HG02870 (cell line): Measurements from ENCODE around the gene MRPL36.
A peak's percentile ranks its signal among the peaks of the same experiment; 100 is the strongest.
"Not testable (repeated sequence)": the region's sequence is repeated elsewhere in the genome, so short reads cannot be mapped to it uniquely, and the experiment has no call there.

Experiments
- ATAC-seq: cut with Tn5 transposase; IDR thresholded peaks from one replicate; pipeline ENCODE4 v1.9.1; 2021; ENCODE audit warnings: mild to moderate bottlenecking, moderate library complexity; ENCODE audit not compliant: unreplicated experiment

Gene MRPL36

DNA sequence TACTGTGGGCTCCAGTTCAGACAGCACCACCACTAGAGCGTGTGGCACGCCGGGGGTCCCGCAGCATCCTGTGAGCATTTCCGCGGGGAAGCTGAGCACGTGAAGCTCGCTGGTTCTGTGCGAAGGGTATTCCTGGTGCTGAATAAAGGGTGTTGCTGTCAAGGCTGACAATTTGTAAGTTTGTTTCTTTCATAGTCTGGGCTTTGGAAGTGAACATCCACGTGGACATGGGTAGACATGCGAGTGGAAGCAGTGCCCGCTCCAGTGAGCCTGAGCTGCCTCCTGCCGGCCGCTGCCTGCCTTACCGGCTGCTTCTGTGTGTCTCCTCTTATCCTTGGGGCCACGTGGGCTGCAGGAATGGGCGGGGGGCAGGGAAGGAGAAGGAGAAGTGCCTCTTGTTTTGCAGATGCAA, 16.2 kb upstream of the MRPL36 start:
- ATAC-seq, result no peak

DNA sequence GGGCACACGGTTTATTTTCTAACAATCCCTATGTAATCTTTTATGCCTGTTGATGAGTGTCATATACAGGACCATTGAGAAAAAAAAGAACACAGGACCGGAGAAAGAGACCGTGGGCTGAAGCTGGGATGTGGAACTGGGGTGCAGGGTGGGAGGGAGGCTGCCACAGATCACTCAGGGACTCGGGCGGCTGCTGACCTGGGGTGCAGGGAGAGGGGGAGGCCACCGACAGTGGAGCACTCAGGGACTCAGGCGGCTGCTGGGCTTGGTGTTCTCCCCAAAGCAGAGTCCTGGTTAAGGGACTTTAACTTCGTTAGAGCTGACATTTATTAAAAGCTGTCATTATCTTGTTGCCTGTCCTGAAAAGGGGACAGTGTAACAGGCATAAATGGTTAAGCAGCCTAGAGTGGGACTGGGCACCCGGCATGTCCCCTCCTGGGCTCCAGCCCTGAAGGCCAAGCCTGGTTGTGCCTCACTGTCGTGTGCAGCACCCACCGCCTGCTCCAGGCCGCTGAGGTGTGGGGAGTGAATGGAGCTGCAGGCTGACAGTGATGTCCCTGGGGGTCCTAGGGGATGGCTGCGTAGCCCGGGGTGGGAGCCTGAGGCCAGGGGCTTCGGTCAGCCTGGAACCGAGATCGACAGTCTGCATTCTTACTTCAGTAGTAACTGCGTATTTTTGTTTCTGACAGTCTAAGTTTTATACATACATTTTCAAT, 15.6 kb upstream of the MRPL36 start:
- no peak for ATAC-seq

DNA sequence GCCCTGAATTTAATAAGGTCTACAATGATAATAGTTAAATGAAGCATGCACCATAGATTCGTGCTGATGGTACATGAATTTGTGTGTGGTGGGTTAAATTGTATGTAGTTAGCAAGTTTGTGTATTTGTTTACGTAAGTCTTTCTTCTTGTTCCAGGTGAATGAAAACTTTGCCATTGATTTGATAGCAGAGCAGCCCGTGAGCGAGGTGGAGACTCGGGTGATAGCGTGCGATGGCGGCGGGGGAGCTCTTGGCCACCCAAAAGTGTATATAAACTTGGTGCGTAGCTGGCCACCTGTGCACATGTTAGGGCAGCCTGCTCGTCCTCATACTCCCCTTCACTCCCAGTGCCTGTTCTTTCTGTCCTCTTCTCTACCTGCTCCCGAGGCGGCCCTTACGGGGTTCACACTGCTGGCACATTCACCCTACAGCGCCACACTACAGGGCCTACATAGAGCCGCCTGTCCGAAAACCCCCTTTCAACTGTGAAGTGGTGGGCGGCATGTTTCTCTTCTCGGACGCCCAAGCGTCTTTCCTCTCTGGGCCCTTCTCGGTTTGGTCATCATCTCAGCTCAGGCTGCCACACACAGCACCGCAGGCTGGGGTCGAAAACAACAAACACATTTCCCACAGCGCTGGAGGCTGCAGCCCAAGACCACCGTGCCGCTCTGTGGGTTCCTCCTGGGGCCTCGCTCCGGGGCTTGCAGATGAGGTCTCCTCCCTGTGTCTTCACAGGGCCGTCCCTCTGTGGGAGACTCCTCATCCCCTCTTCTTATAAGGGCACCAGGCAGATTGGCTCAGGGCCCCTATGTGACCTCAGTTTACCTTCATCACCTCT, 14.8 kb upstream of the MRPL36 start:
- ATAC-seq, result no peak

DNA sequence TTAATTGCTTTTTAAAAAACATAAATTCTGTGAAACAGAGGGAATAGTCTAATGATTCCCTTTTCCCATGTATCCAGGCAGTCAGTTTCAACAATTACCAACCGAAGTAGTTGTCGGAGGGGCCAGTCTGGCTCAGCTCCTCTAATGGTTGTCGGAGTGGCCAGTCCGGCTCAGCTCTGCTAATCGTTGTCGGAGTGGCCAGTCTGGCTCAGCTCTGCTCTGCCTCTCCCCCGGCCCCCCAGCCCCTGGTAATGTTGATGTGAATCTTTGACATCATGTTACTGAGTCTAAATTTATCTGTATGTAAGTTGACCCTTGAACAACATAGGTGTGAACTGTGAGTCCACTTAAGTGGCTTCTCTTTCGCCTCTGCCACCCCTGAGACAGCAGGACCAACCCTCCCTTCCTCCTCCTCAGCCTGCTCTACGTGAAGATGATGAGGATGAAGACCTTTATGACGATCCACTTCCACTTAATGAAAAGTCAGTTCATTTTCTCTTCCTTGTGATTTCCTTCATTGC, 11.0 kb upstream of the MRPL36 start:
- ATAC-seq, result no peak

DNA sequence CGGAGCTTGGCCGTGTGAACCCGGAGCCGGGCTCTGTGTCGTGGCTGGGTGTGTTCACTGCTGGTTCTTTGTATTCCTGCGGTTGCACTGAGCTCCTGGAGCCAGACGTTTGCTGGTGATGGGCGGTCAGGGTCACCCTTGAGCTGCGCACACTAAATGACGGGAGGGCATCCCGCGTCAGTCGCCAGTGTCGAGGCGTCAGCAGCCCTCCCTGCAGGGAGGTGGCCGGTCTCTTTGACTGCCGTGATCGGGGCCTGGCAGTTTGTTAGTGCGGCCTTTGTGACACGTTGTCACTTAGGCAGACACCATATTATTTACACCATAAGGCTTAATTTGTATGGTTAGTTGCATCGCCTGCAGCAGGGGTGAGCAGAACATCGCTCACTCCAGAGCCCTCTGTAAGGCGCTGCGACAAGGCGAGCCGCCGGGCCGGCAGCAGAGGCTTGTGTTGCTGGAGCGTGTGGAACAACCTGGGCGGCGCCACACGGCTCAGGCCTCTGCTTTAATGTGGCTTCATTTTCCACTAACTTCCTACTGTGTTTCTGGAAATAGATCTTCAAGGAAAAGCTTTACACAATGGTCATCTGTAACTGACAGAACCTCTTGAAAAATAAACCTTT, 9.9 kb upstream of the MRPL36 start:
- no peak for ATAC-seq

DNA sequence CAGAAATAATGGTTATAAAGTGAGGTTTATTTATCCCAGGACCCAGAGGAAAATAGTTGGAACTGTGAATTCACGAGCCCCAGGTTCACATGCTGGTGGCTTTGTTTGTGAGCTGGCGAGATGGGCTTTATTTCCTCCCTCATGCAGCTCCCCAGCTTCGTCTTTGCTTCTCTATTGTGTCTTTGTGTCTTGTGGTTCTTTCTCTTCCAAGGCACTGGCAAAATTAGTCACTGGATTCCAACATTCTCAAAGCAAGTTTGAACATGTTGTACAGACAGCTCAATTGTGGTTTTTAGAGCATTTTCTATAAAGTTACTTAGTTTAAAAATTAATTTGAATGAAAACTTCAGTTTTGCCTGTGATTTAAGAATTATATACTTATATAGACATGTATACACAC, 8.8 kb upstream of the MRPL36 start:
- ATAC-seq, result no peak

DNA sequence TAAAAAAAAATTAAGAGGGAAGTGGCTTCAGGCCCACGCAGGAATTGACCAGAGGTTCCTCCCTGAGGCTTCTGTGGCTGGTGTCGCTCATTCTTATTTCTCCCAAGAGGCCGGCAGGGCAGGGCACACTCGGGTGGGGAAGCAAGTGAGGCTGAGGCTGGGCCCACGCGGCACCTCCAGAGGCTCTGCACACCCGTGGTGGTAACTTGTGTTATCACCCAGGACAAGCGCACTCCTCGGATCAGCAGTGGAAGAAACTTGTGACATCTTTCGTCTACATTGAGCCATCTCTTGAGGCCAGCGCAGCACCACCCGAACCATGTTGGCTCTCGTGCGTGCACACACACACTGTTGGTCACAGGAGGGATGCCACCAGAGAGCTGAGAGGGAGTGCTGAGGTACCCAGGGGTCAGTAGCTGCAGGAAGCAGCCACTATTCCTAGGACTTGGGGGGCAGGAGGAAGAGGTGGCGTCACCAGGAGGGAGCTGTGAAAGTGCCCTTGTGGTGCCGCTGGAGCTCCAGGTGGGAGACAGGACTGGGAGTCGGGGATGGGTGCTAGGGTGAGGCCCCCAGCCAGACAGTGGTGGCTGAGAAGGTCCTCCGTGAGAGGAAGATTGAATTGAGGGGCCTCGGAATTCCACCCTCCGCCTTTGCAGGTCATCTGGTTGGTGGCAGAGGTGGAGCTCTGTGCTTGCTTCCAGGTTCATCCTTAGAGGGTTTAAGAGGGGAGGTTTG, 8.0 kb upstream of the MRPL36 start:
- ATAC-seq, result no peak

DNA sequence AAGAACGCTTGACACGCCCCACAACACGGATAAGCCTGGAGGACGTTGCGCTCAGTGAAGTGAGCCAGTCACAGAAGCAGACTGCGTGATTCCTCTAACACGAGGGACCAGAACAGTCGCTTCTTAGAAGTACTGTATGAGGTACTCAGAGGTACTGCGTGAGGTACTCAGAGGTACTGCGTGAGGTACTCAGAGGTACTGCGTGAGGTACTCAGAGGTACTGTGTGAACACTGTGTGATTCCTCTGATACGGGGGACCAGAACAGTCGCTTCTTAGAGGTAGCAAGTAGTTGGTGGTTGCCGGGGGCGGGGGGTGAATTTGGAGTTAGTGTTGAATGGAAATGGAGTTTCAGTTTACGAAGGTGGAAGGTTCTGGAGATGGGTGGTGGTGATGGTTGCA, 7.3 kb upstream of the MRPL36 start:
- ATAC-seq, result no peak

DNA sequence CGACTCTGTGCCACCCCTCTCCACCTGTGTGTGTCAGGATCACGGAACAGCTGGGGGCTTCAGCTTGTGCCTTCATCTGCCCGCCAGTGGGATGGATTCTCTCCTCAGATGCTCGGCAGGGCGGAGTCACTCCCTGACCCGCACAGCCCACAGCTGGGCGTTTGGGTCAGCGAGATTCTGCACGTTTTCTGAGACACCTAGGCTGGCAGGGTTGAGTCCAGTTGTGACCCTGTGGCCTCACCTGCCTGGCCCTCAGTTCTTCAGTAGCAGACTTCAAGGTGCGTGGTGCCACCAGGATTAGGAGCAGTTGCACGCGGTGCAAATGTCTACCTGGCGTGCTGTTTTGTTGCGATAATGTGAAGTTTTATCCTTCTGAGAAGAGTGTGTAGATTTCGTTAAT, 6.6 kb upstream of the MRPL36 start:
- no peak for ATAC-seq

DNA sequence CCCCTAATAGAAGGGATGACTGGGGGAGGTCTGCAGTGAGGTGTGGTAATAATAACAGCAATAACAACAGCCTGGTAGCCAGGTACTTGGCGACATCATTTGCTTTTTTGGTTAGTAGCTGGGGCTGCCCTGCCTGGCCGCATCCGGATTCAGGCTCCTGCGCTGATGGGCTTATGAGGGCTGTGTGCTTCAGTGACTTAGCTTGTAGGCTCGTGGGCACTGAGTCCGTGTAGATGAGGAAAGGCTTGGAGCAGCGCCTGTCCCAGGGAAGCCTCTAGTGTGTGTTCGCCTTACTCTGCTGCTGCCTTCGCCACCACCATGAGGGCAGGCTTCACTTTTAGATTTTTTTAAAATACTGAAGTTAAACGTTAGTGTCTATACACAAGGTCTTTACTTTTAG, 6.1 kb upstream of the MRPL36 start:
- no peak for ATAC-seq

DNA sequence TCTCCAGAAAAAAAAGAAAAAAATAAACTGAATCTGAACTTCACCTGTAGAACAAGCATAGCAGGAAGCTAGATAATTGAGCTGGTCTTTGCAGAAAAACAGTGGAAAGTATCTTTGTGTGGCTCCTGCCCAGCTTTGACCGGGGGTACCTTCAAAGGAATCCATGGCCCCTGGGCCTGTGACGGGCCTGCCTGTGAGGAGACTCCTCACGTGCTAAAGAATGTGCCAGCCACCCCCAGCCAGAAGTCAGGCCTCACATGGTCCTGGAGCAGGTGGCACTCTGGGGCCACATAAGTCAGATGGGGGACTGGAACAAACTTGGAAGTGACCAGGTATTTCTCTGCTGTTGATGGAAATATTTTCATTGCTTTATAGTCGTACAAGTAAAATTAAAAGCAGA, 5.7 kb upstream of the MRPL36 start:
- no peak for ATAC-seq

DNA sequence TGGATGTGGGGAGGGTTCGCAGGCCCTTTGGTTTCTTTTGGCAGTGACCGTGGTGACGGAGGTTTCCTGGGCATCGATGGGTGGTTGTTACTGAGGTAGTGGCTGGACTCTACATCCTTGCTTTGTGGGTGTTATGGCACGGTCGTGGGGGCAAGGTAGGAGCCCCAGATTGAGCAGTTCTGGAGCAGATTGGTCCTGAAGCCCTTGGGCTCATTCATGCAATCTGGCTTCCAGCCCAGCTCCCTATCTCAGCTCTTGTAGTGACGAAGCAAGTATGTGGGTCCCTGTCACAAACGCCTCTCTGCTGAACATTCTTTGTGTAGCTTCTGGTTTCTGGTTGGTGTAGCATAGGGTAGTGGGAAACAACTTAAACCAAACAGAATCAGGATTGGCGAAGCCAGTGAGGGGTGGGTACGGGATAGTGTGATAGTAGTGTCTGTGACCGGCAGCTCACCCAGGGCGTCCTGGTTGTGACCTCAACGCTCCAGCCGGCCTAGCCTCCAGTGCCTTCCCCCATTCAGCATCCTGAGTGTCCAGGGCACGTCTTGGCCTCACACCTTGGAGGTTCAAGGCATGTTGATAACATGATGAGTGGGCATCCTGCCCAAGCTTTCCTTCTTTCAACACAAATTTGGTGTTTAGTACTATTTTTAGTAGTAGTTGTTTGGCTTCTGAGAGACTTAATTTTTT, 4.5 kb upstream of the MRPL36 start:
- no peak for ATAC-seq

DNA sequence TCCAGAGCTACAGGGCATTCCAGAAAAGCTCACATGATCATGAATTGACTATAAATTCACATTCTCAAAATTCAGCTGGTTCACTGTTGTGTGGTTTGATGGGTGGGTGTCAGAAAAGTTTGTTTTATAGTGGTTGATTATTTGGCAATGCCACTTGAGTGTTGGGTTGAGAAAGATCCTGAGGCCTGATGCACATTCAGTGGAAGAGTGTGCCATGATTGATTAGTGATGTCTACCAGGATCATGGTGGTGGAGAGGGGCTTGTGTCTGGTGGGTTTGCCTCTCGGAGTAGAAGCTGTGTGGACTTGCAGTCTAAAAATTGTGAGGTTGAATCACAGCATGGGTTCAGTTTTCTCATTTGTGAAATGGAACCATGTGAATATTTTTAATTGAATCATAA, 3.6 kb upstream of the MRPL36 start:
- ATAC-seq, result no peak

DNA sequence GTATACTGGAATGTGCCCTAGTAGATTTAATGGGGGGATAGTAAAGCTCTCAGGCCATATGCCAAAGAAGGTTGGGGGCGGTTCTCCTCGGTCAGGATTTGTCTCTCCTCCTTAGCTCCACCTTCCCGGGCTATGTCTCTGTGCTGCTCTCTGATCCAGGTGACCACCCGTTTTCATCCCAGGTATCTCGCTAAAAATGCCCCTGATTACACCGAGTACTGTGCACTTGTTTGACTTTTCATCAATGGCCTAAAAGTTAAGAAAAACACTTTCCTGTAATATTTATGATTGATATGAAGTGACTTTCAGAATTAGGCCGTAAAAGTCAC, 2.3 kb upstream of the MRPL36 start:
- no peak for ATAC-seq

DNA sequence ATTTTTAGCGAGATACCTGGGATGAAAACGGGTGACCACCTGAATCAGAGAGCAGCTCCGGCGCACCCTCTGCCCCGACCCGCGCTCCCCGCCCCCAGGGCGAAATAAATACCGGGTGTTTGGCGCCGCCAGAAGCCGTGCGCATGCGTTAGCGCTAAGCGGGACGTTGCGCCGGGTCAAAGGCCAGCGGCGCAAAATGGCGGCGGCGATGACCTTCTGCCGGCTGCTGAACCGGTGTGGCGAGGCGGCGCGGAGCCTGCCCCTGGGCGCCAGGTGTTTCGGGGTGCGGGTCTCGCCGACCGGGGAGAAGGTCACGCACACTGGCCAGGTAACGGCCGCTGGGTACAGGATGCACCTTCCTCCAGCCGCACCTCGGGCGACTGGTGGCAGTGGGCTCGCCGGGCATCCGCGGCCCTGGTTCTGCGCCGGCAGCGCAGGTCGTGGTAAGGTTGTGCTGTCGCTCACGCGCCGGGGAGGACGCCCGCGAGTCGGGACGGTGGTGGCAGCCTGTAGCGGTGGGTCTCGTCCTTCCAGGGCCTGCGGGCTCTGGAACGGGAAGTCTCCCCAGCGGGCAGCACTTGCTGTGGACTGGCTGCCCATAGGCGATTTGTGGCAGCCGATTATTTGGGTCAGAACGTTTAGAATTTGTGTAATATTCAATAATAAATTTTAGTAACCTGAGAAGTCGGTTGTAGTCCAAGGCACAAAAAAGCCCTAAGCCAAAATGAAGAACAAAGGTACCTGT, 1.8 kb upstream of the MRPL36 start, which contains the start of gene NDUFS6:
Gene NDUFS6 (plus strand): TSS at position 186 of the 745 bp plus-strand sequence. CDS start 11 bp downstream, at position 197.
- ATAC-seq, result peak; percentile 51

DNA sequence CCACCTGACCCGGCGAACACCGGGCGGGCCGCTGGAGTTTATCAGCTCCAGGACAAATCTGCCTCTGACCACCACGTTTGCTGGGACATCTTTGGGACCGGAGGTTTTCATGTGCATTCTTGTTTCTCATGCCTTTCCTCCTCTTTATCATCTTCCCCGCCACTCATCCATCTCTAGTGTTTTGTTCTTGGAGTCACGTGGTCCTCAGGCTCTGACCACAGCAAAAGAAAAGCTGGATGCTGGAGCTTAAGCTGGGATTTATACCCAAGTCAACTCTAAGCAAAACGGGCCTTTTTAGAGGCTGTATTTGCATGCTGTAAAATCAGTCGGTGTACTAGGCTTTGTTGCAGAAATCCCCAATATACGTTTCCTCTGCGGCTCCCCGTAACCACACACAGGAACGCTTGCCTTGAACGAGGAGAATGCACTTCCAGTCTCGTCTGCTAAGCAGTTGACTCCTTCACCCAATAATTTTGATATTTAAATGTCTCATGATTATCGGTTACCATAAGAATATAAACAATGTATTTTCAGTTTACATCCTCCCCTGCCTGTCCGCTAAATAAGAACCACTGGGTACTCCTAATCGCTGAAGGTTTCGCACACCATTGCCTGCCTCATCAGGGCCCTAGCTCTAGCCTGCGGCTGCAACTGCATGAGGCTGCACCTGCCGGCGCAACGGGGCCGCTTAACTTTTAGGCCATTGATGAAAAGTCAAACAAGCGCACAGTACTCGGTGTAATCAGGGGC, 1.0 kb upstream of the MRPL36 start:
- peak; percentile 33 for ATAC-seq

DNA sequence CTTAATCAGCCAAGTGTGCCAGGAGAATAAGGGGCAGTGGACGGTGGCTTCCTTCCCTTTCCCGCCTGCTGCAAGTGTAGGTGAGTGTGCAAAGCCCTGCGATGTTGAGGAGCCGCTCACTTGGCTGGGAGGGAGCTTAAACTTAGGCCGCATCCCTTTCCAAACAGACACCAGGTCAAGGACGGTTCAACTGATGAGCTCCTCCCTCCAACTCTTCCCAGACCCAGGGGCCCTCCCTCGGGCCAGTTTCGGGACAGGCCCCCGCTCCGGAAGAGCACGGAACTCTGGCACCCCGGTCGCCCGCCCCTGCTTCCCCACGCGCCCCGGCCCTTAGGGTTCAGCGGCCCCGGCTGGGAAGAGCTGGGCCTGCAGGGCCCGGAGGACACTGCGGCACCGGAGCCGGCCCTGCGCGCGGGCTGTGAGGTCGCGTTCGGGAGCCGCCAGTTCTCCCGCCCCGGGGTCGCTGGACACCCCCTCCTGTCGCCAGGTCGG, 481 bp downstream of the MRPL36 start:
- ATAC-seq, result peak; percentile 32

DNA sequence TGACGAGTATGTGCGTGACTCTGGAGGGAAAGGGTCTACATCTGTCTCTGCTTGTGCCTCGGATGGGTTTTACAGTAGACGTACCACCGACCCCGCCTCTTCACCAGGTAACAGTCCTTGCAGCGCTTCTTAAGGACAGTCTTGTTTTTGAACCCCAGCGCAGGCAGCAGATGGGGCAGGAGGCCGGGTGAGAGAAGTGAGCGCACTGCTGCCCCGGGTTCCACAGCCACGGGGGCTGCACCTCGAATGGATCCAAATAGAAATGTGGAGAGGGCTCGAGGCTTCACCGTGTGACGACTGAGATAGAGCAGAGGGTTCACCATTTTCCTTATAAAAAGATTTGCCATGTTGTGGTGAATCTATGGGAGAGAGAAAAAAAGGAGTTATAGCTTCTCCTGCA, 1.0 kb downstream of the MRPL36 start:
- ATAC-seq, result not testable (repeated sequence)

DNA sequence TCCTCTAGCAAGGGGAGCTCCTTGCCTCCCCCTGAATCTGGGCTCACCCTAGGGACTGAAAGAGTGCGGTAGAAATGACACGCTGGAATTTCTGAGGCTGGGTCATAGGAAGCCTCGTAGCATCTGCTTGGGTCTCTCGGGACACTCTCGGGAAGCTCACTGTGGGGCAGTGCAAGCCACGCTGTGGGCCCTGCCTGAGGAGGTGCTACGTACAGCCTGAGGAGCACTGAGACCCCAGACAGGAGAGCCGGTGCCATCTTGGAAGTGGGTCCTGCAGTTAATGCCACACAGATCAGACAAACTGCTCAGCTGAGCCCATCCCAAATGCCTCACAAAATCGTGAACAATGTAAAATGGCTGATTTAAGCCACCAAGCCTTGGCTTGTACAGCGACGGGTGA, 1.8 kb downstream of the MRPL36 start:
- ATAC-seq, result no peak
